ENCODE results near the gene CD53.

The CD53 gene

DNA sequence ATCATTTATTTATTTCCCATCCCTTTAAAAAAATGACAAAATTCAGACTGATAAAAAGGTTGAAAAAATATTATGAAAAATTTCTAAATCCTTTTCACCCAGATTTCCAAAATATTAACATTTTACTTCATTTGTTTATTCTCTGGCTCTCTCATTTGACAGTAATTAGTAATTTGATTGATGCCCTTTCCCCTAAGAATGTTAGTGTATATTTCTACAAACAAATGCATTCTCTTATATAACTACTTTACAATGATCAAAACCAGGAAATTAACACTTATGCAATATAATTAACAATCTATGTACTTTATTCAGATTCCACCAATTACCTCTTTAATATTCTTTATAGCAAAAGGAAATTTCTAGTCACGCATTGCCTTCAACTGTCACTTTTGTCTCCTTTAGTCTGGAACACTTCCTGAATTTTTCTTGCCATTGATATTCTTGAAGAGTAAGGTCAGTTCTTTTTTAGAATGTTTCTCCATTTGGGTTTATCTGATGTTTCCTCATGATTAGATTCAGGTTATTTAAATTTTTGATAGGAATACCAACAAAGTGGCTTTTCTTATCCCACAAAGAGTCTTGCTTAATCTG is 3.9 kb downstream of the CD53 start:
- no peaks in the 10 kb centered on the region for H3K9me3 ChIP-seq (ENCODE audit: control insufficient read depth, insufficient read depth, low read length)
- no peaks in the 10 kb centered on the region for H3K36me3 ChIP-seq (ENCODE audit: control insufficient read depth, insufficient read depth, low read length)
- H3K27me3 ChIP-seq (ENCODE audit: control insufficient read depth, insufficient read depth, low read length), result no peaks in the 10 kb centered on the region
- H3K27ac ChIP-seq (ENCODE audit: low read depth, low read length), result no peak overlapping the region
- no peak overlapping the region for H3K9ac ChIP-seq (ENCODE audit: low read depth, low read length)
- no peaks in the 10 kb centered on the region for H3K4me1 ChIP-seq (ENCODE audit: control insufficient read depth, insufficient read depth, low read length)
- no peak overlapping the region for H3K4me3 ChIP-seq (ENCODE audit: low read depth, low read length)

DNA sequence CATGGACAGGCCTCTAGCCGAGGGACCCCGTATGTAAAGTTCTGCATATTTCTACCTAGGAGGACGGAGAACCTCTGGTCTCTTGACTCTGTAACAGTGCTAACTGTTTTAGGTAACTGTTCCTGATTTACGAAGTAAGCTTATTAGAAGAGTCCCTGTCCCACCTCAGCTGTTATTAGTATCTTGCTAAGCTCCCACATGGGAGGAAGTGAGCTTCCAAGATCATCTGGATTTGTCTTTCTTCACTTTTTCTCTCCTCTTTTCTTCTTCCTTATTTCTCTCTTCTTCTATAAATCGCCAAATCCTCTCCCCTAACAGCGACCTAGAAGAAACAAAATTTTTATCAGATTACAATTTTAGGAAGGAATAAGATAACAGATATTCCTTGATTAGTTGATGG is 4.4 kb downstream of the CD53 start:
- Histone ChIP-seq H3K4me1 (ENCODE audit: control insufficient read depth, insufficient read depth, low read length) (no peaks in the 10 kb centered on the region), H3K9me3 (ENCODE audit: control insufficient read depth, insufficient read depth, low read length) (no peaks in the 10 kb centered on the region), H3K9ac (ENCODE audit: low read depth, low read length) (no peak overlapping the region), H3K27me3 (ENCODE audit: control insufficient read depth, insufficient read depth, low read length) (no peaks in the 10 kb centered on the region), H3K4me3 (ENCODE audit: low read depth, low read length) (no peak overlapping the region), H3K27ac (ENCODE audit: low read depth, low read length) (no peak overlapping the region), H3K36me3 (ENCODE audit: control insufficient read depth, insufficient read depth, low read length) (no peaks in the 10 kb centered on the region)

GRCh38 chr1:110877776-110878175 is 4.8 kb downstream of the CD53 start:
- no peak overlapping the region for H3K4me3 ChIP-seq (ENCODE audit: low read depth, low read length)
- H3K36me3 ChIP-seq (ENCODE audit: control insufficient read depth, insufficient read depth, low read length), result no peaks in the 10 kb centered on the region
- H3K27ac ChIP-seq (ENCODE audit: low read depth, low read length), result no peak overlapping the region
- no peak overlapping the region for H3K9ac ChIP-seq (ENCODE audit: low read depth, low read length)
- no peaks in the 10 kb centered on the region for H3K9me3 ChIP-seq (ENCODE audit: control insufficient read depth, insufficient read depth, low read length)
- no peaks in the 10 kb centered on the region for H3K4me1 ChIP-seq (ENCODE audit: control insufficient read depth, insufficient read depth, low read length)
- no peaks in the 10 kb centered on the region for H3K27me3 ChIP-seq (ENCODE audit: control insufficient read depth, insufficient read depth, low read length)

DNA sequence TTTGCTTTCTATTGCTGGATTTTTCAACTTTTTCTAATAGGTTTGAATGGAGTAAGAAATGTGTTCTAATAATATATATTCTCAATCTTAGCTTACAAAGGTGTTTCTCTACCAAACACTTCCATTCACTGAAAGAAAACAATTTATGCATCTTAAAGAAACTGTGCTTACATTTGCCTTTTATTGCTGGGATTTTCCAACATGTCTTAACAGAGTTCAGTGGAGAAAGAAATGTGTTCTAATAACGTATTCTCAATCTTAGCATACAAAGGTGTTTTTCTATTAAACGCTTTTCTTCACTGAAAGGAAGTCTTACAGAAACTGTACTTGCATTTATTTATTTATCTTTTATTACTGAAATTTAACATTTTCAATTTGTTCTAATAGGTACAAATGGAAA is 5.6 kb downstream of the CD53 start:
- H3K9me3 ChIP-seq (ENCODE audit: control insufficient read depth, insufficient read depth, low read length), result no peaks in the 10 kb centered on the region
- no peaks in the 10 kb centered on the region for H3K27me3 ChIP-seq (ENCODE audit: control insufficient read depth, insufficient read depth, low read length)
- no peaks in the 10 kb centered on the region for H3K4me1 ChIP-seq (ENCODE audit: control insufficient read depth, insufficient read depth, low read length)
- no peak overlapping the region for H3K9ac ChIP-seq (ENCODE audit: low read depth, low read length)
- H3K4me3 ChIP-seq (ENCODE audit: low read depth, low read length), result no peak overlapping the region
- no peak overlapping the region for H3K27ac ChIP-seq (ENCODE audit: low read depth, low read length)
- H3K36me3 ChIP-seq (ENCODE audit: control insufficient read depth, insufficient read depth, low read length), result no peaks in the 10 kb centered on the region

DNA sequence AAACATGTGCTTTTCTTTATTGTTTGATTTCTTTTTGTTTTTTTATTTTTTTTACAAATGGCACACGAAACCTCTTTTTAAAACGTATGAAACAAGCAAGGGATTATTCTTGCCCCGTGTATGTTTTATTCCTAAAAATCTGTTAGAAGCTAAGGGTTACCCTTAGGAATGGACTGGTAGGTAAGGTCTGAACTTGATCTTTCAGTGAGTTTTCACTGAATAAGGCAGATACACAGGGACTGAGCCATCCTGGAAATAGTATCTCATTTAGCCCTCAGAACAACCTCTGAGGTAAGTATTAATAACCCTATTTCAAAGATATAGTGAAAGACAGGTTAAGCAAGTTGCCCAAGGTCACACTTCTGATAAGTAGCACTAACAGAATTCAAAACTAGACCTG is 6.0 kb downstream of the CD53 start:
- Histone ChIP-seq H3K9ac (ENCODE audit: low read depth, low read length) (no peak overlapping the region), H3K9me3 (ENCODE audit: control insufficient read depth, insufficient read depth, low read length) (no peaks in the 10 kb centered on the region), H3K4me1 (ENCODE audit: control insufficient read depth, insufficient read depth, low read length) (no peaks in the 10 kb centered on the region), H3K27ac (ENCODE audit: low read depth, low read length) (no peak overlapping the region), H3K36me3 (ENCODE audit: control insufficient read depth, insufficient read depth, low read length) (no peaks in the 10 kb centered on the region), H3K27me3 (ENCODE audit: control insufficient read depth, insufficient read depth, low read length) (no peaks in the 10 kb centered on the region), H3K4me3 (ENCODE audit: low read depth, low read length) (no peak overlapping the region)

DNA sequence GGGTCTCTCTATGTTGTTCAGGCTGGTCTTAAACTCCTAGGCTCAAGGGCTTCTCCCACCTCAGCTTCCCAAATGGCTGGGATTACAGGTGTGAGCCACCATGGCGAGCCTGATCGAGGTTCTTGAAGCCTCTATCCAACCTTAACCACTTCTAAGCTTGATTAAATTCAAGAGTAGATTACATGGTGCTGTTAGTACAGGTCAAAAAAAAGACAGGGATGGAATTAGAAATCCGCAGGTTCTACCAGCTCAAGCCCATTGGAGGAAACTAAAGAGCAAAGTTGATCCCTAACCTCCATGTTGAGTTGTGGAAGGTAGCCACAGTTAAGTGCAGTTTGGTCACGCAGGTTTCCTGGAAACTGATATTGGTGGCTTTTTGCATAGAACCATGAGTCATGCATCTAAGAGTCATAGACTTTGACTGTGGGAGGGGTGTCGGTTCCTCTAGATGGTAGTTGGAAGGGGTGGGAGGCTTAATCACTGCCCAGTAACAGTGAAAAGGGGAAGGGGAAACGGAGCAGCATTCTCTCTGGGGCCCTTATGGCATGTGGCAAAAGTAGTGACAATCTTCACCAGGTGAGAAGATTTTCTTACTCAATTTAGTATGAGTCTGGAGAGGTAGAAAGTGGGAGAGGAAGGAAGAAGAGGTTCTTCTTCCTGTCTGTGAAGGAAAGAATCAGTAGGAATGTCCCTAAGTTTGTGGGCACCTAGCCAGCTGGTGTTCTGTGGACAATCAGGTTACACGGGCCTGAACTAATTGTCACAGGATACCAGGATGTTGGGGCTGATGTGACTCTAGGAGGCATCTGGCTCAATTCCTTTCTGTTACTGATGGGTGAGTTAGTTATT is 7.0 kb downstream of the CD53 start:
- Histone ChIP-seq H3K4me3 (ENCODE audit: low read depth, low read length) (no peak overlapping the region), H3K4me1 (ENCODE audit: control insufficient read depth, insufficient read depth, low read length) (no peaks in the 10 kb centered on the region), H3K36me3 (ENCODE audit: control insufficient read depth, insufficient read depth, low read length) (no peaks in the 10 kb centered on the region), H3K9me3 (ENCODE audit: control insufficient read depth, insufficient read depth, low read length) (no peaks in the 10 kb centered on the region), H3K27ac (ENCODE audit: low read depth, low read length) (no peak overlapping the region), H3K9ac (ENCODE audit: low read depth, low read length) (no peak overlapping the region), H3K27me3 (ENCODE audit: control insufficient read depth, insufficient read depth, low read length) (no peaks in the 10 kb centered on the region)

DNA sequence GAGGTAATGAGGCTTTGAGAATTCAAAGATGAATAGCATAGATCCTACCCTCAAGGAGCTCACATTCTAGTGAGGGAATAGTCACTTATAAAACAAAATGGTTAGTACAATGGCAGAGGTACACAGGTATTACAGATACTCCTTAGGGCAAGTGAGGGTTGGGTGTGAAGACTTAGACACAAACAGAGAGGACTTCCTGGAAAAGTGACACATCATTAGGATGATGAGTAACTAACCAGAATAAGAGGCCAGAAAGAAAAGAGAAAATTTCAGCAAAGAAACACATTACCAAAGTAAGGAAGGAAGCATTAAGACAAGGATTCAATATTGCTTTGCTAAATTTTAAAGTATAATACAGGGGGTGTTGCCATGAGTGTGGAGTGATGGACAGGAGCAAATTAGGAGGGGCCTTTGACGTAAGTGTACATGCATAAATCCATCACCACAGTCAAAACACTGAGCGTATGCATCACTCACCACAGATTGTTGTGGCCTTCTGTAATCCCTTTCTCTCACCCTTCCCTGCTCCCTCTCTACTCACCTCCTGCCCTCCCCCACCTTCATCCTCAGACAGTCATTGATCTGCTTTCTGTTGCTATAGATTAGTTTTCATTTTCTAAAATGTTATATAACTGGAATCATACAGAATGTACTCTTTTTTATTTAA is 7.9 kb downstream of the CD53 start:
- no peak overlapping the region for H3K4me3 ChIP-seq (ENCODE audit: low read depth, low read length)
- H3K27me3 ChIP-seq (ENCODE audit: control insufficient read depth, insufficient read depth, low read length), result no peaks in the 10 kb centered on the region
- no peaks in the 10 kb centered on the region for H3K9me3 ChIP-seq (ENCODE audit: control insufficient read depth, insufficient read depth, low read length)
- H3K4me1 ChIP-seq (ENCODE audit: control insufficient read depth, insufficient read depth, low read length), result no peaks in the 10 kb centered on the region
- no peaks in the 10 kb centered on the region for H3K36me3 ChIP-seq (ENCODE audit: control insufficient read depth, insufficient read depth, low read length)
- no peak overlapping the region for H3K27ac ChIP-seq (ENCODE audit: low read depth, low read length)
- no peak overlapping the region for H3K9ac ChIP-seq (ENCODE audit: low read depth, low read length)

- H3K27ac ChIP-seq (ENCODE audit: low read depth, low read length), result no peak overlapping the region
- no peaks in the 10 kb centered on the region for H3K27me3 ChIP-seq (ENCODE audit: control insufficient read depth, insufficient read depth, low read length)
- H3K4me1 ChIP-seq (ENCODE audit: control insufficient read depth, insufficient read depth, low read length), result no peaks in the 10 kb centered on the region
- no peaks in the 10 kb centered on the region for H3K9me3 ChIP-seq (ENCODE audit: control insufficient read depth, insufficient read depth, low read length)
- no peak overlapping the region for H3K4me3 ChIP-seq (ENCODE audit: low read depth, low read length)
- H3K9ac ChIP-seq (ENCODE audit: low read depth, low read length), result no peak overlapping the region
- H3K36me3 ChIP-seq (ENCODE audit: control insufficient read depth, insufficient read depth, low read length), result no peaks in the 10 kb centered on the region
These were observed 15.1 kb downstream of the CD53 start for GRCh38 chr1:110888049-110888448.

- Histone ChIP-seq H3K36me3 (ENCODE audit: control insufficient read depth, insufficient read depth, low read length) (no peaks in the 10 kb centered on the region), H3K4me1 (ENCODE audit: control insufficient read depth, insufficient read depth, low read length) (no peaks in the 10 kb centered on the region), H3K27ac (ENCODE audit: low read depth, low read length) (no peak overlapping the region)
These were observed 15.7 kb downstream of the CD53 start for GRCh38 chr1:110888641-110889040.

GRCh38 chr1:110890474-110891196 is 17.7 kb downstream of the CD53 start:
- H3K4me1 ChIP-seq (ENCODE audit: control insufficient read depth, insufficient read depth, low read length), result no peaks in the 10 kb centered on the region
- H3K4me3 ChIP-seq (ENCODE audit: low read depth, low read length), result no peak overlapping the region
- H3K27me3 ChIP-seq (ENCODE audit: control insufficient read depth, insufficient read depth, low read length), result no peaks in the 10 kb centered on the region
- H3K9ac ChIP-seq (ENCODE audit: low read depth, low read length), result no peak overlapping the region
- H3K9me3 ChIP-seq (ENCODE audit: control insufficient read depth, insufficient read depth, low read length), result no peaks in the 10 kb centered on the region
- H3K36me3 ChIP-seq (ENCODE audit: control insufficient read depth, insufficient read depth, low read length), result no peaks in the 10 kb centered on the region
- H3K27ac ChIP-seq (ENCODE audit: low read depth, low read length), result no peak overlapping the region

More at GRCh38 chr1:110888641-110889040, 15.7 kb downstream of the CD53 start:
- Histone ChIP-seq H3K4me3 (ENCODE audit: low read depth, low read length) (no peak overlapping the region), H3K9me3 (ENCODE audit: control insufficient read depth, insufficient read depth, low read length) (no peaks in the 10 kb centered on the region), H3K27me3 (ENCODE audit: control insufficient read depth, insufficient read depth, low read length) (no peaks in the 10 kb centered on the region), H3K9ac (ENCODE audit: low read depth, low read length) (no peak overlapping the region)

Measured in HUES48 (cell line).